Peyer's patch (tissue), 4 donors: ENCODE data around the gene APC2.

Source experiments
- POLR2A ChIP-seq, 2 donors: fragments of 450-650 bp; IDR thresholded peaks; one replicate each; pipeline ENCODE4 v1.5.1; 2017; ENCODE audit warnings: antibody characterized with exemption in 2 of 2, mild to moderate bottlenecking in 2 of 2, moderate library complexity in 2 of 2
- TF ChIP-seq, protein P1 (sequence below), 6 experiments: fragments of 450-650 bp in 4 of 6; fragments of 200-600 bp in 2 of 6; sonication (generic) in 1 of 6; IDR thresholded peaks; one replicate each; pipeline ENCODE4 v1.5.1; 2017 to 2019; ENCODE audit warnings: antibody characterized with exemption in 6 of 6, mild to moderate bottlenecking in 3 of 6, moderate library complexity in 1 of 6

DNA sequence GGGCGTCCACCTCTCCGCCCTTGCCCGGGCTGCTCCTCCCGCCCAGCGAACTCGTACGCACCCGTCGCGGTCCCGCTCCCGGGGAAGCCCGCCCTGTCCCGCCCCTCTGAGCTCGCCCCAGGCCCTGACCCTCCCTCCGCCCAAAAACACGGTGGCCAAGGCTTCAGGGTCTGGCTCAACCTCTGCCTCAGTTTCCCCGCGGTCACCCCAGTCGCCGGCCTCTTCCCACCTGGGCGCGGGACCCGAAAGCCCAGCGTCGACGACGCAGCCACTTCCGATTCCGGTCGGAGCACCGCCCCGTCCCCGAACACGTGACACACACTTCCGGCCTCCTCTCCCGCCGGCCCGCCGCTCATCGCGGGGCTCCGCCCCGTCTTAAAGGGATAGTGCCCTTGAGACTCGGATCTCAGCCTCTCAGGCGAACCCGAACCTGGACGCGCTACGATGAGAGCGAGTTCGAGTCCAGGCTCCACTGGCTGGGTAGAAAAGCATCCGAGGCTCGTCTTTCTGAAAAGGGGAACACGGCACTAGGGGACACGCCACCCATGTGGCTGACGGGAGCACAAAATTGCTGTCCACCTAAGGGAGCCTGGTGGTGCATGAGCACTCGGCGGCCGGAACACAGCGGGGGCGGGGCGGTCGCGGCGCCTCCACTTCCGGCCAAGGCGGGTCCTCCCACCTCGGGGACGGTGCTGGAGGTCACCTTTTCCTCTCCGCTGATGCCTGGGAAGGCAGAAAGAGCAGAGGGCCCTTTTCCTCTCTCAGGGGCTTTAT, 29.2 kb downstream of the APC2 start, which contains the start of gene C19orf25:
- TF ChIP-seq, protein P1, sequence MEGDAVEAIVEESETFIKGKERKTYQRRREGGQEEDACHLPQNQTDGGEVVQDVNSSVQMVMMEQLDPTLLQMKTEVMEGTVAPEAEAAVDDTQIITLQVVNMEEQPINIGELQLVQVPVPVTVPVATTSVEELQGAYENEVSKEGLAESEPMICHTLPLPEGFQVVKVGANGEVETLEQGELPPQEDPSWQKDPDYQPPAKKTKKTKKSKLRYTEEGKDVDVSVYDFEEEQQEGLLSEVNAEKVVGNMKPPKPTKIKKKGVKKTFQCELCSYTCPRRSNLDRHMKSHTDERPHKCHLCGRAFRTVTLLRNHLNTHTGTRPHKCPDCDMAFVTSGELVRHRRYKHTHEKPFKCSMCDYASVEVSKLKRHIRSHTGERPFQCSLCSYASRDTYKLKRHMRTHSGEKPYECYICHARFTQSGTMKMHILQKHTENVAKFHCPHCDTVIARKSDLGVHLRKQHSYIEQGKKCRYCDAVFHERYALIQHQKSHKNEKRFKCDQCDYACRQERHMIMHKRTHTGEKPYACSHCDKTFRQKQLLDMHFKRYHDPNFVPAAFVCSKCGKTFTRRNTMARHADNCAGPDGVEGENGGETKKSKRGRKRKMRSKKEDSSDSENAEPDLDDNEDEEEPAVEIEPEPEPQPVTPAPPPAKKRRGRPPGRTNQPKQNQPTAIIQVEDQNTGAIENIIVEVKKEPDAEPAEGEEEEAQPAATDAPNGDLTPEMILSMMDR (IDR thresholded peaks at IDR 0.05) = peak in 2 of 6 experiments; percentile 12 to 23
- TF ChIP-seq POLR2A (IDR thresholded peaks at IDR 0.05) = peak; percentile 57 to 68
